Middle frontal gyrus (tissue), 1 donor: ENCODE results near the gene AEBP1.

Experiments used
- DNase-seq: peaks from one replicate; pipeline ENCODE4 v3.0.0-alpha.2; 2015; ENCODE audit warnings: low spot score; ENCODE audit errors: extremely low spot score

AEBP1 gene

DNA sequence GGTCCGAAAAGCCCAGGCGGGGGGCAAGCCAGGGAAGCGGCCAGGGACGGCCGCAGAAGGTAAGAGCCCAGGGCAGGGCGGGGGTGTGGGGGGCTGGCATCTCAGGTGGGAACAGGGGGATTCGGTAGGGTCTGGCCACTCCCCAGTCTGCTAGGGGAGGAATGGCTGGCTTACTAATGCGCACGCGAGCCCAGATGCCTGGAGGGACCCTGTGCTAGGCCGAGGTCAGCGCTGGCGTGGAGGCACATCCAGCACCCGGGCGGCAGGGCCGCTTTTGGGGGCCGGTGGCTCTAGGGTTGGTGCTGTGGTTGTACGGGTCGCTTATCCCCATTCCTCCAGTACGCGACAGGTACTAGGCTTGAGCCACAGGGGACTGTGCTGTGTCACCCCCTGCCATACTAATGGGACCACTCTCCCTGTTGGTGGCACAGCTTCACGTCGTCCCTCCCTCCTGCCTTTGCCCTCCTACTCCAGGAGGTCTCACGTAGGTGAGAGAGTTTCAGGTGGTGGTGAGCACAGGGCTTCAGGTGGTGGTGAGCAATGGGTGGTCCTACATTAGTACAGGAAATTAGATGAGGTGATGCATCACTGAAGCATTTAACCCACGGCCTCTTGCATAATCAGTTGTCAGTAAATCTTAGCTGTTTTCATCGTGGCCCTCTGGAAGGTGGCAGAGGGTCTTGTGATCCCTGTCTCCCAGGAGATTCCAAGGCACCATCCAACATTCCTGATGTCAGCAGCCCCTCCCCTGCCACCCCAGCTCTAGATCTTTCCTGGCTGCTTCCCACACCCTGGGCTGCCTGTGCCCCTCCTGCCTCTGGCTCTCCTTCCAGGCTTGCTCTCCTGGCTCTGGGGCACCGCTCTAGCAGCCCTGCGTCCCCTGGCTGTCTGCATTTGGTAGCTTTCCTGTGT, 971 bp downstream of the AEBP1 start:
- DNase-seq: no peak

DNA sequence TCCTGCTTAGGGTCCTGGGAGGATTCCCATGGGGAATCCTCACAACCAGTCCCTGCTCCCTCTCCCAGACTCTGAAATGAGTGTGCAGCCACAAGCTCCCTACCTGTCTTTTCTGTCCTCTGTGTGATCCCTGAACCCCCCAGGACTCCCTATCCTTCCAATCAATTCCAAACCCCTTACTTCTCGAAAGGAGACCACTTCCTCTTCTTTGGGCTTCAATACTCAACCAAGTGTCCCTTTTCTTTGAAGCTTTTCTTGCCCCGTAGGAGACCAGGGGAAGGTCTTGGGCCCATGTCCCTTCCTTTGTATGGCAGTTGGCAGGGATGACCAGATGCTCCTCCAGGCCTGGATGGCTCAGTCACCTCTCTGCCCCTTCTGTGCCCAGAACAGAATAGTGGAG, 1.7 kb downstream of the AEBP1 start:
- no peak for DNase-seq

DNA sequence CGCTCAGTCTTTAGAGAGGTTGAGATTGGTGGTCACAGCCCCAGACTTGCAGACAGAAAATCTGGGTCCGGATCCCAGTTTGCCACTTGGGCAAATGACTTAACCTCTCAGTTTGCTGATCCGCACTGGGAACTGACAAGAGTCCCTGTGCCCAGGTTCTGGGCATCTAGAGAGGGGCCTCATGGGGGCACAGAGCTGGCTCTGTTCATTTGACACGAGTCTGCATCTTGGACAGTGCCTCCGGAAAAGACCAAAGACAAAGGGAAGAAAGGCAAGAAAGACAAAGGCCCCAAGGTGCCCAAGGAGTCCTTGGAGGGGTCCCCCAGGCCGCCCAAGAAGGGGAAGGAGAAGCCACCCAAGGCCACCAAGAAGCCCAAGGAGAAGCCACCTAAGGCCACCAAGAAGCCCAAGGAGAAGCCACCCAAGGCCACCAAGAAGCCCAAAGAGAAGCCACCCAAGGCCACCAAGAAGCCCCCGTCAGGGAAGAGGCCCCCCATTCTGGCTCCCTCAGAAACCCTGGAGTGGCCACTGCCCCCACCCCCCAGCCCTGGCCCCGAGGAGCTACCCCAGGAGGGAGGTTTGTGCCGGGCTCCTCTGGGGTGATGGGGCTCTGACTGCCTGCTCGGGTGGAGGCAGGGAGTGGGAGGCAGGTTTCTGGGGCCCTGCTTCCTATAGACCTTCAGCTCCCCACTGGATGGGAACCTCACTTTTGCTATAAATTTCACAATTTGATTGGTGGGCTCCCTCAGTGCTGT, 2.3 kb downstream of the AEBP1 start:
- DNase-seq: no peak

DNA sequence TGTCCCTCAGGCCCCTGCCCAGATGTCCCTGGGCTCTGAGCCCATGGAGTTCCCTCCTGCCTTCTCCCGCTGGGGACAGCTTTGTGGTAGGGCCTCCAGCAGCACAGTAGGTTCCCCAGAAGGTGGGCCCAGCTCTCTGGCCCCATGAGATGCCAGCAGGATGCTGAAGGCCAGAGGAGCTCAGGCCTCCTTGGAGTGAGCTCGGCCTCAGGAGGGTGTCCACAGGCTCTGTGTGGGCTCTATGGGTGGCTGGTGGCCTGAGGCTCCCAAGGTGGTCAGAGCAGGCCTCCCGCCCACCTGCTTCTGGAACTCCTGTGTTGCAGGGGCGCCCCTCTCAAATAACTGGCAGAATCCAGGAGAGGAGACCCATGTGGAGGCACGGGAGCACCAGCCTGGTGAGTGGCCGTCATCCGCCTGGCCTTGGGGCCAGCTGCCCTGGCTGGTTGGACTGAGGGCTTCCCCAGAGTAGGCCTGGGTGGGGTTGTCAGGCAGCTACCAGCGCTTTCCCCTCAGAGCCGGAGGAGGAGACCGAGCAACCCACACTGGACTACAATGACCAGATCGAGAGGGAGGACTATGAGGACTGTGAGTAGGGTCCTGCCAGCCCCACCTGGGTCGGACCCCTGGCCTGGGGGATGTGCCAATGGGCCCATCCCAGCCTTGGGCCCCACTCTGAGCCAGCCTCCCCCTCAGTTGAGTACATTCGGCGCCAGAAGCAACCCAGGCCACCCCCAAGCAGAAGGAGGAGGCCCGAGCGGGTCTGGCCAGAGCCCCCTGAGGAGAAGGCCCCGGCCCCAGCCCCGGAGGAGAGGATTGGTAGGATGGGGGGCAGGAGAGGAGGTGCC, 3.2 kb downstream of the AEBP1 start:
- DNase-seq: no peak

- DNase-seq: no peak
These were observed 4.0 kb downstream of the AEBP1 start for GRCh38 chr7:44107961-44108767.

- no peak for DNase-seq
These were observed 4.9 kb downstream of the AEBP1 start for GRCh38 chr7:44108768-44109750.

GRCh38 chr7:44109991-44110390, 5.8 kb downstream of the AEBP1 start:
- DNase-seq: no peak

- DNase-seq: no peak
These were observed 6.8 kb downstream of the AEBP1 start for GRCh38 chr7:44110719-44111635.

DNA sequence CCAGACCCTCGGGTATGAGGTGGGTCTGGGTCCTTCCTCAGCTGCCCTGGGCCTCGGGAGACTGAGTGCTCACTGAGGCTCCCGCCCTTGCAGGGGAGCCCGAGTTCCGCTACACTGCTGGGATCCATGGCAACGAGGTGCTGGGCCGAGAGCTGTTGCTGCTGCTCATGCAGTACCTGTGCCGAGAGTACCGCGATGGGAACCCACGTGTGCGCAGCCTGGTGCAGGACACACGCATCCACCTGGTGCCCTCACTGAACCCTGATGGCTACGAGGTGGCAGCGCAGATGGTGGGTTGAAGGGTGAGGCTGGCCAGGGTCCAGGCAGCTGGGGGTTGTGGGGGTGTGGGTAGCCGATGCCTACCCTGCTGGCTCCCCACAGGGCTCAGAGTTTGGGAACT, 7.6 kb downstream of the AEBP1 start:
- no peak for DNase-seq

DNA sequence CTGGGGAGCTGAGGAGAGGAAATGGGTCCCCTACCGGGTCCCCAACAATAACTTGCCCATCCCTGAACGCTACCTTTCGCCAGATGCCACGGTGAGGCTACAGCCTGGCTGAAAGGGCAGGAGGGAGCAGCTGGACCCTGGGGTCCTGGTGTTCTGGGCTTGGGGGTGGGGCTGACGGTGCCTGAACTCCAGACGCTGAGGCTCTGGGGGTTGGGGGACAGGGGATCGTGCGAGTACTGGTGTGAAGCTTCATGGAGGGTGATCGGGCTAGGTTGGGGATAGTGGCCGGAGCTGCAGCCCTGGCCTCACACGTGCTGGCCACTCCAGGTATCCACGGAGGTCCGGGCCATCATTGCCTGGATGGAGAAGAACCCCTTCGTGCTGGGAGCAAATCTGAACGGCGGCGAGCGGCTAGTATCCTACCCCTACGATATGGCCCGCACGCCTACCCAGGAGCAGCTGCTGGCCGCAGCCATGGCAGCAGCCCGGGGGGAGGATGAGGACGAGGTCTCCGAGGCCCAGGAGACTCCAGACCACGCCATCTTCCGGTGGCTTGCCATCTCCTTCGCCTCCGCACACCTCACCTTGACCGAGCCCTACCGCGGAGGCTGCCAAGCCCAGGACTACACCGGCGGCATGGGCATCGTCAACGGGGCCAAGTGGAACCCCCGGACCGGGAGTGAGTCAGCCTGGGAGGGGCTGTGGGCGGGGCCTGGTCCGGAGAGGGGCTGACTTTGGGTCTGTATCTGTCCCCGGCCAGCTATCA, 8.3 kb downstream of the AEBP1 start:
- DNase-seq: no peak

DNA sequence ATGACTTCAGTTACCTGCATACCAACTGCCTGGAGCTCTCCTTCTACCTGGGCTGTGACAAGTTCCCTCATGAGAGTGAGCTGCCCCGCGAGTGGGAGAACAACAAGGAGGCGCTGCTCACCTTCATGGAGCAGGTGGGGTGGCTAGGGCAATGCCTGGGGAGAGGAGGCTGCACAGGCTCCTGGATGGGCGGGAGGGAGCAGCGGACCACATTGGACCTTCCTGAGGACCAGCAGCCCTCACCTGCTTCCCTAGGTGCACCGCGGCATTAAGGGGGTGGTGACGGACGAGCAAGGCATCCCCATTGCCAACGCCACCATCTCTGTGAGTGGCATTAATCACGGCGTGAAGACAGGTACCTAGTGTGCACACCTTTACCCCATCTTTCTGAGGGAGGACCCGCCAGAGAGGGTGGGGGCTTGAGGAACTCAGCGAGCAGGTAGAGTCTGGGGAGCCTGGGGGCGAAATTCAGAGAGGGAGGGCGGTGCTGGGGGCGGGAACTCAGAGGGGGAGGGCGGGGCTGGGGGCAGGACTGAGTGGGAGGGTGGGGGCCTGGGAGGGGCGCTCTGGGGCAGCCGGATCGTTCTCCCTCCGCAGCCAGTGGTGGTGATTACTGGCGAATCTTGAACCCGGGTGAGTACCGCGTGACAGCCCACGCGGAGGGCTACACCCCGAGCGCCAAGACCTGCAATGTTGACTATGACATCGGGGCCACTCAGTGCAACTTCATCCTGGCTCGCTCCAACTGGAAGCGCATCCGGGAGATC, 9.0 kb downstream of the AEBP1 start:
- no peak for DNase-seq

GRCh38 chr7:44113764-44114354, 9.7 kb downstream of the AEBP1 start:
- no peak for DNase-seq

GRCh38 chr7:44114586-44115310, 10.6 kb downstream of the AEBP1 start:
- peak; percentile 72 for DNase-seq

GRCh38 chr7:44116087-44116788, 12.1 kb downstream of the AEBP1 start:
- DNase-seq: no peak
